BLaER1 (cell line): ENCODE data around the gene OIP5.
"Not testable (repeated sequence)": the region's sequence is repeated elsewhere in the genome, so short reads cannot be mapped to it uniquely, and the experiment has no call there.

Experiments used
- H3K27ac ChIP-seq: shearing (Covaris generic); formaldehyde crosslinking; 2 replicates; pipeline ENCODE4 v1.8.1; 2022
- H3K27me3 ChIP-seq: shearing (Covaris generic); formaldehyde crosslinking; 2 replicates; pipeline ENCODE4 v1.8.1; 2022
- H3K36me3 ChIP-seq: shearing (Covaris generic); formaldehyde crosslinking; 2 replicates; pipeline ENCODE4 v1.8.1; 2022
- H3K4me1 ChIP-seq: shearing (Covaris generic); formaldehyde crosslinking; 2 replicates; pipeline ENCODE4 v1.8.1; 2022
- H3K4me2 ChIP-seq: shearing (Covaris generic); formaldehyde crosslinking; 2 replicates; pipeline ENCODE4 v1.8.1; 2022
- H3K4me3 ChIP-seq: shearing (Covaris generic); formaldehyde crosslinking; 2 replicates; pipeline ENCODE4 v1.8.1; 2022
- H3K9ac ChIP-seq: shearing (Covaris generic); formaldehyde crosslinking; 2 replicates; pipeline ENCODE4 v1.8.1; 2022
- H3K9me3 ChIP-seq: shearing (Covaris generic); formaldehyde crosslinking; 2 replicates; pipeline ENCODE4 v1.8.1; 2022
- H4K20me1 ChIP-seq: shearing (Covaris generic); formaldehyde crosslinking; 2 replicates; pipeline ENCODE4 v1.8.1; 2022
- Cebpa-rat ChIP-seq: shearing (Covaris generic); IDR thresholded peaks from 2 replicates; pipeline ENCODE4 v1.8.1; 2022

Gene OIP5

GRCh38 chr15:41284427-41285177, 47.8 kb downstream of the OIP5 start:
- Histone ChIP-seq H3K4me1 (peaks cover 69% of the 10 kb centered on the region), H3K9ac (peak overlapping the region; percentile 97), H3K27me3 (no peaks in the 10 kb centered on the region), H3K27ac (peak overlapping the region; percentile 96), H3K36me3 (peaks cover 49% of the 10 kb centered on the region), H4K20me1 (peaks cover 44% of the 10 kb centered on the region), H3K4me2 (peak overlapping the region; percentile 89), H3K4me3 (peak overlapping the region; percentile 90), H3K9me3 (no peaks in the 10 kb centered on the region)
- TF ChIP-seq Cebpa-rat, result no peak

- H3K27me3 ChIP-seq, result no peaks in the 10 kb centered on the region
- peaks cover 63% of the 10 kb centered on the region for H3K4me1 ChIP-seq
- H3K4me3 ChIP-seq, result peak overlapping the region; percentile 90
- peaks cover 39% of the 10 kb centered on the region for H4K20me1 ChIP-seq
- no peak for TF ChIP-seq Cebpa-rat
- H3K27ac ChIP-seq, result peak overlapping the region; percentile 96
- H3K36me3 ChIP-seq, result peaks cover 51% of the 10 kb centered on the region
- H3K9ac ChIP-seq, result peak overlapping the region; percentile 97
- H3K9me3 ChIP-seq, result no peaks in the 10 kb centered on the region
- H3K4me2 ChIP-seq, result peak overlapping the region; percentile 89
These were observed 48.6 kb downstream of the OIP5 start for GRCh38 chr15:41283653-41284426.

- Histone ChIP-seq H3K4me1 (peaks cover 61% of the 10 kb centered on the region), H4K20me1 (peaks cover 31% of the 10 kb centered on the region), H3K36me3 (peaks cover 50% of the 10 kb centered on the region), H3K9ac (peak overlapping the region; percentile 97), H3K4me3 (peak overlapping the region; percentile 90), H3K4me2 (peak overlapping the region; percentile 68), H3K27ac (peak overlapping the region; percentile 96)
- not testable (repeated sequence) for H3K27me3 ChIP-seq, H3K9me3 ChIP-seq
These were observed 49.3 kb downstream of the OIP5 start for GRCh38 chr15:41282980-41283652.

- peaks cover 54% of the 10 kb centered on the region for H3K4me1 ChIP-seq
- not testable (repeated sequence) for H3K4me3 ChIP-seq, H3K9me3 ChIP-seq, H3K27me3 ChIP-seq
- H3K9ac ChIP-seq, result 0 out of 2 replicates have a peak overlapping the region, but pooled peaks have one; percentile 45
- H3K4me2 ChIP-seq, result peak overlapping the region; percentile 68
- H3K27ac ChIP-seq, result peak overlapping the region; percentile 96
- peaks cover 24% of the 10 kb centered on the region for H4K20me1 ChIP-seq
- peaks cover 44% of the 10 kb centered on the region for H3K36me3 ChIP-seq
These were observed 50.0 kb downstream of the OIP5 start for GRCh38 chr15:41282436-41282835.

- Histone ChIP-seq H3K9ac (no peak overlapping the region), H4K20me1 (peaks cover 12% of the 10 kb centered on the region), H3K4me2 (no peak overlapping the region), H3K36me3 (peaks cover 44% of the 10 kb centered on the region), H3K4me1 (peaks cover 42% of the 10 kb centered on the region), H3K9me3 (no peaks in the 10 kb centered on the region), H3K4me3 (no peak overlapping the region), H3K27ac (0 out of 2 replicates have a peak overlapping the region, but pooled peaks have one; percentile 96), H3K27me3 (no peaks in the 10 kb centered on the region)
- no peak for TF ChIP-seq Cebpa-rat
These were observed 51.2 kb downstream of the OIP5 start for GRCh38 chr15:41281236-41281635.

- TF ChIP-seq Cebpa-rat, result no peak
- Histone ChIP-seq H3K9ac (no peak overlapping the region), H3K4me3 (no peak overlapping the region)
These were observed 52.7 kb downstream of the OIP5 start for GRCh38 chr15:41279535-41280283.

GRCh38 chr15:41278319-41278718, 54.1 kb downstream of the OIP5 start:
- no peaks in the 10 kb centered on the region for H3K27me3 ChIP-seq
- H3K4me2 ChIP-seq, result no peak overlapping the region
- peaks cover 28% of the 10 kb centered on the region for H3K4me1 ChIP-seq
- TF ChIP-seq Cebpa-rat, result no peak
- no peaks in the 10 kb centered on the region for H4K20me1 ChIP-seq
- H3K9ac ChIP-seq, result no peak overlapping the region
- no peak overlapping the region for H3K27ac ChIP-seq
- no peaks in the 10 kb centered on the region for H3K9me3 ChIP-seq
- H3K36me3 ChIP-seq, result peaks cover 61% of the 10 kb centered on the region
- no peak overlapping the region for H3K4me3 ChIP-seq

More at GRCh38 chr15:41279535-41280283, 52.7 kb downstream of the OIP5 start:
- no peaks in the 10 kb centered on the region for H3K9me3 ChIP-seq
- H3K27ac ChIP-seq, result no peak overlapping the region
- no peaks in the 10 kb centered on the region for H3K27me3 ChIP-seq
- H4K20me1 ChIP-seq, result no peaks in the 10 kb centered on the region
- H3K4me2 ChIP-seq, result no peak overlapping the region
- peaks cover 30% of the 10 kb centered on the region for H3K4me1 ChIP-seq
- peaks cover 48% of the 10 kb centered on the region for H3K36me3 ChIP-seq

GRCh38 chr15:41276831-41277230, 55.6 kb downstream of the OIP5 start:
- Histone ChIP-seq H3K4me3 (no peak overlapping the region), H3K9ac (no peak overlapping the region), H3K4me1 (peaks cover 13% of the 10 kb centered on the region), H4K20me1 (no peaks in the 10 kb centered on the region), H3K27ac (no peak overlapping the region), H3K4me2 (no peak overlapping the region), H3K27me3 (no peaks in the 10 kb centered on the region), H3K9me3 (no peaks in the 10 kb centered on the region), H3K36me3 (peaks cover 73% of the 10 kb centered on the region)
- TF ChIP-seq Cebpa-rat, result no peak

GRCh38 chr15:41269887-41270286, 62.5 kb downstream of the OIP5 start:
- Histone ChIP-seq H3K4me2 (no peak overlapping the region), H3K36me3 (peaks cover 70% of the 10 kb centered on the region), H3K9me3 (no peaks in the 10 kb centered on the region), H3K27me3 (no peaks in the 10 kb centered on the region), H3K9ac (no peak overlapping the region), H3K4me3 (no peak overlapping the region), H3K4me1 (no peaks in the 10 kb centered on the region), H3K27ac (no peak overlapping the region), H4K20me1 (no peaks in the 10 kb centered on the region)
- no peak for TF ChIP-seq Cebpa-rat
